ENCODE results near the gene SSH2.

The SSH2 gene

DNA sequence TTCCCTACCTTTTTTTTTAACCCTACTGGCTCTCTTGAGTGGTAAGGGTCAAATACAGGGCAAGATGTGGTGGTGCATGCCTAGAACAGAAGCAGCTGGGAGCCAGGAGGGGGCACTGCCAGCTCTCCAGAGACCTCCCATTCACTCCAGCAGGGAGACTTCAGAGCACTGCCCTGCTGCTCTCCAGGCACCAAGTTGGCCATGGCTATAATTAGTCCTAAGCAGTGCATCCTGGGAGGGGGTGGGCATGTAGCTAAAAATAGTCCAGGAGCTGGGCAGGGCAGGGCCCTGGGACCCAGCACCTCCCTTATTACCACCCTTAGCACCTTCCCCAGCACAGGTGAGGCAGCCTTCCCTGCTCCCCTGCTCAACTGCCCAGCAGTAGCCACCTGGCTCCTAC, 310.8 kb downstream of the SSH2 start:
- no peak for DNase-seq

DNA sequence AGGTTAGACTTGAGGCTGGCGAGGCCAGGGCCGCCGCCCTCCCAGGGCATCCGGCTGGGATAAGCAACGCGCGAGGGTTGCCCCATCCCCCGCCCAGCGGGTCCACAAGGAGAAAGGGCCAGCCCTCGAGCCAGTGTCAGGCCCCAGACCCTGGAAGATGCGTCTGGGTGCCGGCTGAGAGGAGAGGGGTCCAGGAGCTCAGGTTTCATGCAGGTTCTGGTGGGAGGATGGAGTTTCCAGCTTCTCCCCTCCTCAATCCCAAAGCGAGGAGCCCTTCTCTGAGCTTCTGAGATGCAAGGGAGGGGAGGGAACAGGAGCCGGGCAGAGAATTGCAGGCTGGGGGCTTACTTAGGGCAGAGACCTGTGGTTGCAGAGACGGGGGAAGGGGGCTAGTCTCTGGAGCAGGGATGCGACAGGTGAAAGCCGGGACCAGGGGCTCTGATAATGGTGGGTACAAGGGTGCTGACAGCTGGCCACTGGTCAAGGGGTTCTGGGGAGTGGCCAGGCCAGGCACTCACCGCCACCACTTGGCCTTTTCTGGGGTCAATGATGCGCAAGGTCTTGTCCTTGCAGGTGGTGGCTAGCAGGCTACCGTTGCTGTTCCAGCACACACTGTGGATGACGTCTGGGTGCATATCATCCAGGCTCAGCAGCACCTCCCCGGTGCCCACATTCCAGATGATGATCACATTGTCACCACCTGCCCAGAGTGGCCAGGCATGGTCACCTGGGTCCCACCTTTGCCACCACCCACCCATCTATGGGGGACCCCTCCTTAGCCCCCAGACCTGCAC, 311.6 kb downstream of the SSH2 start:
- no peak for DNase-seq

GRCh38 chr17:29617481-29618271, 312.4 kb downstream of the SSH2 start:
- DNase-seq = no peak

GRCh38 chr17:29617125-29617480, 312.9 kb downstream of the SSH2 start:
- DNase-seq = no peak

- DNase-seq = no peak
Measured at GRCh38 chr17:29616300-29617048, 313.6 kb downstream of the SSH2 start.

GRCh38 chr17:29615492-29616299, 314.3 kb downstream of the SSH2 start:
- no peak for DNase-seq

DNA sequence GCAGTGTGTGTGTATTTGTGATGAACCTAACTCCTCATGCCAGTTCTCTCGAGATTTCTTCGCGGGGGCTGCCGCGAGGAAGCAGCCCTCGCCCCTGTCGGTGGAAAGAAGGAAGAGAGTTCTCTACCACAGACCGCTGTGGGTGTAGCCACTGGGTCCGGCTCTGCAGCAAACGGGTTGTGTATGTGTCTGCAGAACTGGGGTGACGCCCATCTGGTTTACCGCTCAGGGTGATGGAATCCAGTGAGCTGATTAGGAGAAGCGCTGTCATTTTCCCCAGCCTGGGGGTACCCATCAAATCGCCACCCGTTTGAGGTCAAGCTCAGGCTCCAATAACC, 315.0 kb downstream of the SSH2 start:
- DNase-seq = no peak

DNA sequence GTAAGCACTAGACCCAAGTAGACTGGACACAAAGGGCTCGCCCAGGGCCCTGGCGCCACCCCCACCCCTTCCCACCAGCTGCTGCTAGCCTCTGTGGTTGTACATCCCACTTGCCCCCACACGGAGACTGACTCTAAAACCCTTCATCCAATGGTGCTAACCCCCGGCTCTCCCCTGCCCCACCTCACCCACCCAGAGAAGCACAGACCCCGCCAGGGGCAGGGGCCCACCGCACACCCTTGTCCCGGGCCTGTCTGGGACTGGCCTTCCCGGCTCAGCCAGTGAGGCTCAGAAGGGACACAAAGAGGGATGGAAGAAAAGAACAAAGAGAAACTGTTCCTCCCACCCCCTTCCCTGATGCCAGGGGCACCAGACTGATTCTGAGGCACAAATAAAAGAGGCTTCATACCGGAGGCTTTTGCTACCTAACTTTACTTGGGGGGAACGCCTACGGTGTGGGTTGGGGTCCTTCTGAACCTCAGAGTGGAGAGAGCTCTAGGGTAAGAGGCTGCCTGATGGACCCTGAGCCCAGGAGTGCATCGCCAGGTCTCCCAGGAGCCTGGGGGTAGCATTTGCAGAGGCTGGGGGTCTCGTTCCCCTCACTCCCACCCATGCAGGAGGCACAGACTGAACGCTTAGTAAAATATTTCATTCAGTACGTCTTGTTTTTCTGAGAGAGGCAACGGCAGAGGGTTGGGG, 315.5 kb downstream of the SSH2 start:
- no peak for DNase-seq

DNA sequence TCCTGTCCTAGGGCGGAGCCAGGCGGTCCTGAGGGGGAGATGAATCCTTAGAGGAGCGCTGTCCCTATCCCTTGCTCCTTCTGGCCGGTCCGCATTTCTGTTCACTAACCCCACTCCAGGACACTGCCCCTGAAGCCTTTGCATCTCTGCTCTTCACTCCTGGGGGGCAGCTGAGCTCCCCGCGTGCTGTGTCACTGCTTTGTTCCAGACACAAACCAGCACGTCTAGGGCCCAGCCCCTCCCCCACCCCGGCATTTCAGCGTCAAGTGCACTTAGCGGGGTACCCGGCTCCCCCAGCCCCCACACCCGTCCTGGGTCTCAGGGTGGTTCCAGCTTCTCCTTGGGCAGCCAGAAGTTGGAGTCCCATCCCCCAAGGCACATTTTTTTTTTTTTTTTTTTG, 316.2 kb downstream of the SSH2 start:
- DNase-seq = no peak

GRCh38 chr17:29613352-29613837, 316.6 kb downstream of the SSH2 start:
- no peak for DNase-seq

GRCh38 chr17:29612404-29613280, 317.4 kb downstream of the SSH2 start:
- DNase-seq = no peak

DNA sequence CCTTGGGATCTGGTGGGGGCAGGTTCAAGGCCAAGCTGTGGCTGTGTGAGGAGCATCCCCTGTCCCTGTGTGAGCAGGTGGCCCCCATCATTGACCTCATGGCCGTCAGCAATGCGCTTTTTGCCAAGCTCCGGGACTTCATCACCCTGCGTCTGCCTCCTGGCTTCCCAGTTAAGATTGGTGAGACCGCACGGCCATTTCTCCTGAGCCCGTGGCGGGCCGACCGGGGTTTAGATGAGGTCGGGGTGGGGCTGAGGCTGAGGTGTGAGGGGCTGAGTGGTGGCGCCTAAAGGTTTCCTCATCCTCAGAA, 318.0 kb downstream of the SSH2 start:
- no peak for DNase-seq

GRCh38 chr17:29611351-29612093, 318.5 kb downstream of the SSH2 start:
- no peak for DNase-seq

DNA sequence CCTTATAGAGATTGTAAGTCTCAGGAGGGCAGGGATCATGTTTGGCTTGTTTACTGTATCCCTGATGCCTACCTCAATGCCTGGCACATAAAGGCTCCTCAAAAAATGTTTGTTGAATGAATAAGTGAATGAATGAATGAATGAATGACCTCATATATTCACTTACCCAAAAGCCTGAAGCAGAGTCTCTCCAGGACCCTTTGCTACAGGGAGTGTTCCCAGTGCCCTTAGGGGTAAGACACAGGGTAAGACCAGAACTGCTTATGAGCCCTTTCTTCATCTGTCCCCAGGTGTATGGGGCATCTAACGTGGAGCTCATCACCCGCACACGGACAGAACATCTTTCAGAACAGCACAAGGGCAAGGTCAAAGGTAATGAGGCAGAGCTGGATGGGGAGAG, 319.6 kb downstream of the SSH2 start:
- DNase-seq = no peak

DNA sequence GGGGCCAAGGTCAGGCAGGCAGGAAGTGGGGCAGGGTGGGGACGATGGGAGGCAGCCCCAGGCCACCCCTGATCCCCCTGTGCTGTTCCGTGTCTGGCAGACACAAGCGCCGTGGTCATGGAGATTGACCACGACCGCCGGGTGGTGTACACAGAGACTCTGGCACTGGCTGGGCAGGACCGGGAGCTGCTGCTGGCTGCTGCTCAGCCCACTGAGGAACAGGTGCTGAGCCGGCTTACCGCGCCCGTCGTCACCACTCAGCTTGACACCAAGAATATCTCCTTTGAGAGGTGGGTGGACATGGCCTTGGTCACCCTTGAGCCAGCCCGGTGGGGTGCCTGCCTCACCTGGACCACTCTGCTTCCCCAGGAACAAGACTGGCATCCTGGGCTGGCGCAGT, 321.0 kb downstream of the SSH2 start:
- DNase-seq = no peak

- DNase-seq = no peak
Measured at GRCh38 chr17:29607557-29608195, 322.4 kb downstream of the SSH2 start.

DNA sequence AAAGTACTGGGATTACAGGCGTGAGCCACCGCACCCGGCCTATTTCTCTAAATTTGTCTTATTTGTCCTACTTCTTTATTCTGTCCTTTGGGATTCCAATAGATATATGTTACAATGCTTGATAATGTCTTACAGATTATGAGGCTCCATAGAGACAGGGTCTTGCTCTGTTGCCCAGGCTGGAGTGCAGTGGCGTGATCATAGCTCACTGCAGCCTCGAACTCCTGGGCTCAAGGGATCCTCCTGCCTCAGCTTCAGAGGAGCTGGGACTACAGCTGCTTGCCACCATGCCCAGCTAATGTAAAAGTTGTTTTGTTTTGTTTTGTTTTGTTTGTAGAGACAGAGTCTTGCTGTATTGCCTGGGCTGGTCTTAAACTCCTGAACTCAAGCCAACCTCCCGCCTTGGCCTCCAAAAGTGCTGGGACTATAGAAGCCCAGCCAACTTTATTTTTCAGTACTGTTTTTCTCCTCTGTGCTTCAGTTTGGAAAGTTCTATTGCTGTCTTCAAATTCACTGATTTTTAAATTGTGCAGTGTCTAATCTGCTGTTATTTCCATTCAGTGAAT, 326.8 kb downstream of the SSH2 start:
- DNase-seq = no peak

- DNase-seq = no peak
Measured at GRCh38 chr17:29597361-29598172, 332.5 kb downstream of the SSH2 start.

- no peak for DNase-seq
Measured at GRCh38 chr17:29596811-29597210, 333.2 kb downstream of the SSH2 start.

Data from NCI-H446 treated with DMSO at 0.1 percent for 48 hours (cell line).